ENCODE measurements around the gene WDR74. TPM values are rescaled to one million over a fixed set of nuclear protein-coding genes. Genes with fewer than 3 reads are reported as not detected.

Gene WDR74
- total and polyA plus RNA-seq, 9 of the 15 experiments (the other 6 are each of a cell fraction or from before 2014, with no cell fraction given), result 32.7 to 210 (median 114) TPM

GRCh38 chr11:62791501-62792201, 47.7 kb downstream of the WDR74 start, which contains the start of gene TMEM223 (continued):
- TF ChIP-seq XRCC3 (IDR thresholded peaks at IDR 0.05) (no peak), OTX1 (CRISPR knock-in tag; IDR thresholded peaks at IDR 0.05) (no peak), NR4A1 (CRISPR knock-in tag; IDR thresholded peaks at IDR 0.05) (no peak), NR4A1 (tag; IDR thresholded peaks at IDR 0.05) (no peak), ZNF133 (CRISPR knock-in tag; IDR thresholded peaks at IDR 0.05) (no peak), LCOR (CRISPR knock-in tag; IDR thresholded peaks at IDR 0.05) (peak; percentile 55; the same call in 1 of the 2 replicates), BCOR (IDR thresholded peaks at IDR 0.05) (no peak), ZNF253 (CRISPR knock-in tag; conservative IDR thresholded peaks at IDR 0.05) (no peak; the same call in 1 of the 2 replicates), CXXC5 (CRISPR knock-in tag; IDR thresholded peaks at IDR 0.05) (peak; percentile 66), NR0B1 (IDR thresholded peaks at IDR 0.05; ENCODE audit: partially characterized antibody) (no peak), ZKSCAN1 (IDR thresholded peaks at IDR 0.05; ENCODE audit: low read depth, low read length) (no peak), ZNF586 (CRISPR knock-in tag; conservative IDR thresholded peaks at IDR 0.05) (no peak), HDGF (IDR thresholded peaks at IDR 0.05) (no peak), POLR2AphosphoS2 (IDR thresholded peaks at IDR 0.05; ENCODE audit: low read length) (peak; percentile 87; the same call in 1 of the 2 replicates), POLR3G (IDR thresholded peaks at IDR 0.05; ENCODE audit: extremely low read depth, insufficient read length, insufficient replicate concordance) (no peak), CTBP1 (IDR thresholded peaks at IDR 0.05; ENCODE audit: borderline replicate concordance) (peak; percentile 58), ZNF197 (CRISPR knock-in tag; IDR thresholded peaks at IDR 0.05; ENCODE audit: low read depth) (no peak), AFF4 (CRISPR knock-in tag; IDR thresholded peaks at IDR 0.05) (peak; percentile 72; the same call in 1 of the 2 replicates), BMI1 (IDR thresholded peaks at IDR 0.05; ENCODE audit: low read length) (no peak), CBX1 (IDR thresholded peaks at IDR 0.05; ENCODE audit: low read depth) (peak; percentile 79; the same call in 1 of the 2 replicates), SREBF1 (IDR thresholded peaks at IDR 0.05; ENCODE audit: borderline replicate concordance, low read depth, low read length) (0 out of 2 replicates have a peak, but pooled peaks have one; percentile 10), ZNF23 (CRISPR knock-in tag; IDR thresholded peaks at IDR 0.05) (no peak)
- TF ChIP-seq, protein P1, sequence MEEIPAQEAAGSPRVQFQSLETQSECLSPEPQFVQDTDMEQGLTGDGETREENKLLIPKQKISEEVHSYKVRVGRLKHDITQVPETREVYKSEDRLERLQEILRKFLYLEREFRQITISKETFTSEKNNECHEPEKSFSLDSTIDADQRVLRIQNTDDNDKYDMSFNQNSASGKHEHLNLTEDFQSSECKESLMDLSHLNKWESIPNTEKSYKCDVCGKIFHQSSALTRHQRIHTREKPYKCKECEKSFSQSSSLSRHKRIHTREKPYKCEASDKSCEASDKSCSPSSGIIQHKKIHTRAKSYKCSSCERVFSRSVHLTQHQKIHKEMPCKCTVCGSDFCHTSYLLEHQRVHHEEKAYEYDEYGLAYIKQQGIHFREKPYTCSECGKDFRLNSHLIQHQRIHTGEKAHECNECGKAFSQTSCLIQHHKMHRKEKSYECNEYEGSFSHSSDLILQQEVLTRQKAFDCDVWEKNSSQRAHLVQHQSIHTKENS (CRISPR knock-in tag; IDR thresholded peaks at IDR 0.05), result 0 out of 2 replicates have a peak, but pooled peaks have one; percentile 66
- TF ChIP-seq, protein P2, sequence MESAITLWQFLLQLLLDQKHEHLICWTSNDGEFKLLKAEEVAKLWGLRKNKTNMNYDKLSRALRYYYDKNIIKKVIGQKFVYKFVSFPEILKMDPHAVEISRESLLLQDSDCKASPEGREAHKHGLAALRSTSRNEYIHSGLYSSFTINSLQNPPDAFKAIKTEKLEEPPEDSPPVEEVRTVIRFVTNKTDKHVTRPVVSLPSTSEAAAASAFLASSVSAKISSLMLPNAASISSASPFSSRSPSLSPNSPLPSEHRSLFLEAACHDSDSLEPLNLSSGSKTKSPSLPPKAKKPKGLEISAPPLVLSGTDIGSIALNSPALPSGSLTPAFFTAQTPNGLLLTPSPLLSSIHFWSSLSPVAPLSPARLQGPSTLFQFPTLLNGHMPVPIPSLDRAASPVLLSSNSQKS (CRISPR knock-in tag; IDR thresholded peaks at IDR 0.05), result no peak

All from K562 (cell line).